ENCODE data around the gene LNPK. TPM values are rescaled to one million over a fixed set of nuclear protein-coding genes. Genes with fewer than 3 reads are reported as not detected.

LNPK gene
- total and polyA plus RNA-seq, 9 of the 15 experiments (the other 6 are each of a cell fraction or from before 2014, with no cell fraction given), result 6.4 to 40.4 (median 21.3) TPM

- no peak overlapping the region for H3K9ac ChIP-seq (ENCODE audit: insufficient read depth in 1 of 2, low read depth in 2 of 2, low read length in 2 of 2)
- H4K20me1 ChIP-seq (replicated peaks; ENCODE audit: control insufficient read depth, insufficient read depth, low read length), result no peaks in the 10 kb centered on the region
- H3K79me2 ChIP-seq (ENCODE audit: control insufficient read depth, insufficient read depth, low read length), result no peaks in the 10 kb centered on the region
- peak; percentile 70 for ATAC-seq
- 90% methylated on average over 4 of the region's 4 CpGs for WGBS (ENCODE audit: insufficient coverage, low coverage, missing lambda C conversion rate)
- POLR2A ChIA-PET, result no interaction called here
- intact Hi-C loops (cut with micrococcal nuclease), result loop anchor here (1.0 kb wide), 1 partner anchor 115 kb away; no protein-coding TSS in a partner anchor
- H3K9me3 ChIP-seq (replicated peaks; ENCODE audit: control insufficient read depth, insufficient read depth, low read depth, low read length), result no peaks in the 10 kb centered on the region; the same call in 1 of the 2 replicates
- H2AFZ ChIP-seq (ENCODE audit: low read depth, low read length), result no peak overlapping the region
- CTCF ChIA-PET (ENCODE audit: low intra/inter-chr PET ratio), result interaction anchor here (0.9 kb wide), 1 partner anchor 115 kb away, joined by 4 read pairs; no protein-coding TSS in a partner anchor
- H3K27me3 ChIP-seq (ENCODE audit: control insufficient read depth in 2 of 2, insufficient read depth in 2 of 2, low read length in 2 of 2), result no peaks in the 10 kb centered on the region
- peak in 1 of 4 experiments; percentile 17 for DNase-seq (ENCODE audit: extremely low read depth in 1 of 4, low spot score in 3 of 4)
- no TSS peak for BruUV-seq (replicated peaks)
- H3K36me3 ChIP-seq (ENCODE audit: control insufficient read depth, insufficient read depth, low read length), result peaks cover 15% of the 10 kb centered on the region; the same call in 2 of the 3 replicates
- H3K4me3 ChIP-seq, result no peak overlapping the region
- no peak overlapping the region for H3K4me2 ChIP-seq (ENCODE audit: insufficient read depth, low read length)
- H3K9me1 ChIP-seq (ENCODE audit: control insufficient read depth, insufficient read depth, low read length), result no peaks in the 10 kb centered on the region
- in situ Hi-C loops (cut with MboI), result no loop called here
- FAIRE-seq, result no peak
- no peak overlapping the region for H3K27ac ChIP-seq (ENCODE audit: extremely low read depth, low read depth, low read length)
- H3K4me1 ChIP-seq (replicated peaks in 1 of 2; ENCODE audit: control insufficient read depth in 2 of 2, insufficient read depth in 2 of 2, low read length in 2 of 2), result no peaks in the 10 kb centered on the region
- TF ChIP-seq ARID3A (IDR thresholded peaks at IDR 0.05; ENCODE audit: borderline replicate concordance, low read depth, low read length) (peak; percentile 45; the same call in 1 of the 2 replicates), ZNF277 (CRISPR knock-in tag; IDR thresholded peaks at IDR 0.05; ENCODE audit: borderline replicate concordance) (no peak), RAD21 (CRISPR knock-in tag; conservative IDR thresholded peaks at IDR 0.05 in 1 of 2, IDR thresholded peaks at IDR 0.05 in 1 of 2) (peak in 1 of 2 experiments; percentile 32; a peak in 2 of 4 replicates), KHSRP (IDR thresholded peaks at IDR 0.05) (no peak), EP300 (IDR thresholded peaks at IDR 0.05; ENCODE audit: low read length) (0 out of 2 replicates have a peak, but pooled peaks have one; percentile 7), ARNT (IDR thresholded peaks at IDR 0.05) (no peak), SMAD2 (IDR thresholded peaks at IDR 0.05; ENCODE audit: low read depth, low read length) (no peak), ZNF592 (IDR thresholded peaks at IDR 0.05) (no peak), CTCF (IDR thresholded peaks at IDR 0.05 in 2 of 3, conservative IDR thresholded peaks at IDR 0.05 in 1 of 3; ENCODE audit: insufficient read depth in 2 of 3, low read depth in 1 of 3, low read length in 3 of 3) (peak; percentile 26 to 47 (median 28); a peak in 3 of 6 replicates)
These were observed 37.9 kb downstream of the LNPK start for GRCh38 chr2:175964195-175964594.

Data from K562 (cell line).